Natural killer cell (primary cell): Measurements from ENCODE around the gene TFPI. TPM values are rescaled to one million over a fixed set of nuclear protein-coding genes. Genes with fewer than 3 reads are reported as not detected.

Experiments used
- ATAC-seq, 3 donors: fragments of 150-1000 bp in 2 of 3; fragments of 200-7000 bp in 1 of 3; cut with Tn5 transposase; 1 replicate in 1 of 3; 2 replicates in 2 of 3; pipeline ENCODE4 v1.10.0; 2021; ENCODE audit warnings: mild to moderate bottlenecking in 2 of 3, moderate library complexity in 2 of 3
- DNase-seq, 2 donors: peaks; one replicate each; pipeline versions ENCODE4 v3.0.0 to v3.0.0-alpha.2; 2013 to 2021; ENCODE audit warnings: mixed read lengths in 1 of 2
- H3K27ac ChIP-seq: one replicate; pipeline ENCODE4 v1.5.1; 2013; ENCODE audit warnings: mild to moderate bottlenecking, low read length
- H3K27me3 ChIP-seq: one replicate; pipeline ENCODE4 v1.6.1; 2013; ENCODE audit warnings: low read length; ENCODE audit not compliant: control insufficient read depth, insufficient read depth
- H3K36me3 ChIP-seq: one replicate; pipeline ENCODE4 v1.6.1; 2013; ENCODE audit warnings: low read length; ENCODE audit not compliant: control insufficient read depth, insufficient read depth
- H3K4me1 ChIP-seq: one replicate; pipeline ENCODE4 v1.6.1; 2013; ENCODE audit warnings: low read length; ENCODE audit not compliant: control insufficient read depth, insufficient read depth
- H3K4me3 ChIP-seq: one replicate; pipeline ENCODE4 v1.5.1; 2013; ENCODE audit warnings: low read length
- H3K9me3 ChIP-seq: one replicate; pipeline ENCODE4 v1.6.1; 2013; ENCODE audit warnings: low read length; ENCODE audit not compliant: control insufficient read depth, insufficient read depth
- H3K27ac Mint-ChIP-seq, 2 donors: one replicate each; pipeline ENCODE4 v1.8.0; 2022; ENCODE audit warnings: mild to moderate bottlenecking in 2 of 2, mixed read lengths in 2 of 2, moderate library complexity in 1 of 2
- H3K27me3 Mint-ChIP-seq, 2 donors: one replicate each; pipeline ENCODE4 v1.8.0; 2022; ENCODE audit warnings: low read depth in 2 of 2, mixed read lengths in 2 of 2
- H3K36me3 Mint-ChIP-seq: one replicate; pipeline ENCODE4 v1.8.0; 2022; ENCODE audit warnings: mixed read lengths
- H3K4me1 Mint-ChIP-seq, 2 donors: one replicate each; pipeline ENCODE4 v1.8.0; 2022; ENCODE audit warnings: mixed read lengths in 2 of 2
- H3K4me3 Mint-ChIP-seq: one replicate; pipeline ENCODE4 v1.8.0; 2022; ENCODE audit warnings: mild to moderate bottlenecking, moderate library complexity, mixed read lengths
- H3K9me3 Mint-ChIP-seq, 2 donors: one replicate each; pipeline ENCODE4 v1.8.0; 2022; ENCODE audit warnings: mixed read lengths in 2 of 2
- CTCF ChIP-seq: fragments of 200-600 bp; IDR thresholded peaks from one replicate; pipeline ENCODE4 v1.8.0; 2022; ENCODE audit warnings: antibody characterized with exemption
- WGBS: methylation state at CpG from one replicate; pipeline ENCODE4 v1.1.7; 2013; ENCODE audit warnings: missing lambda C conversion rate; ENCODE audit not compliant: insufficient coverage; 5-methylcytosine and 5-hydroxymethylcytosine counted together
- intact Hi-C: fragments of 100-400 bp; cut with micrococcal nuclease; formaldehyde crosslinking; loops from one replicate; pipeline ENCODE4 v1.14.2; 2022
- total RNA-seq, 4 donors: library from RNA; stranded (reverse); fragments of 120-200 nt in 1 of 4; gene quantifications; one replicate each; pipeline versions ENCODE4 v1.2.3 to v1.2.4, GENCODE V29; 2013 to 2022

The TFPI gene
- total RNA-seq, 3 donors from 2014 or later (not counting 1 experiment from before 2014, with no cell fraction given), result 0.10 to 1.2 (median 0.23) TPM

- Mint-ChIP-seq H3K36me3 (no peaks in the 10 kb centered on the region), H3K27ac (no peak overlapping the region)
- WGBS, result 84% methylated on average over 3 of the region's 6 CpGs
Observed at GRCh38 chr2:187445051-187445450, 109.2 kb downstream of the TFPI start.

GRCh38 chr2:187442778-187443177, 111.5 kb downstream of the TFPI start:
- intact Hi-C loops, result no loop called here
- no peak for TF ChIP-seq CTCF
- Mint-ChIP-seq H3K4me3 (no peak overlapping the region), H3K9me3 (no peaks in the 10 kb centered on the region), H3K36me3 (no peaks in the 10 kb centered on the region), H3K4me1 (no peaks in the 10 kb centered on the region), H3K27me3 (no peaks in the 10 kb centered on the region), H3K27ac (no peak overlapping the region)
- Histone ChIP-seq H3K4me1 (no peaks in the 10 kb centered on the region), H3K9me3 (no peaks in the 10 kb centered on the region), H3K36me3 (no peaks in the 10 kb centered on the region), H3K27ac (no peak overlapping the region), H3K27me3 (no peaks in the 10 kb centered on the region), H3K4me3 (no peak overlapping the region)
- ATAC-seq (no peak), DNase-seq (no peak)
- WGBS, result 92% methylated on average over 2 of the region's 2 CpGs

More at GRCh38 chr2:187445051-187445450, 109.2 kb downstream of the TFPI start:
- Histone ChIP-seq H3K36me3 (no peaks in the 10 kb centered on the region), H3K27me3 (no peaks in the 10 kb centered on the region), H3K9me3 (no peaks in the 10 kb centered on the region), H3K4me1 (no peaks in the 10 kb centered on the region), H3K27ac (no peak overlapping the region), H3K4me3 (no peak overlapping the region)
- DNase-seq, result no peak
- intact Hi-C loops, result loop anchor here (5.0 kb wide), 1 partner anchor 853 kb away; the partner anchor contains the start of gene ITGAV
- H3K4me1 Mint-ChIP-seq, result peaks cover 5 to 8% of the 10 kb centered on the region in 2 donors
- no peak overlapping the region for H3K4me3 Mint-ChIP-seq
- no peak for TF ChIP-seq CTCF
- no peak for ATAC-seq
- H3K27me3 Mint-ChIP-seq, result no peaks in the 10 kb centered on the region
- H3K9me3 Mint-ChIP-seq, result no peaks in the 10 kb centered on the region

- H3K36me3 ChIP-seq, result no peaks in the 10 kb centered on the region
- H3K27ac ChIP-seq, result no peak overlapping the region
- no peak for TF ChIP-seq CTCF
- H3K4me1 Mint-ChIP-seq, result no peaks in the 10 kb centered on the region
- WGBS, result no CpG with 5 or more reads among the region's 1 CpG
- no peak overlapping the region for H3K4me3 ChIP-seq
- H3K27me3 Mint-ChIP-seq, result no peaks in the 10 kb centered on the region
- no peak overlapping the region for H3K4me3 Mint-ChIP-seq
- no peaks in the 10 kb centered on the region for H3K27me3 ChIP-seq
- no peaks in the 10 kb centered on the region for H3K4me1 ChIP-seq
- no peak overlapping the region for H3K27ac Mint-ChIP-seq
- no peaks in the 10 kb centered on the region for H3K9me3 ChIP-seq
- no peaks in the 10 kb centered on the region for H3K36me3 Mint-ChIP-seq
- no peak for ATAC-seq
- H3K9me3 Mint-ChIP-seq, result no peaks in the 10 kb centered on the region
- intact Hi-C loops, result no loop called here
- DNase-seq, result no peak
Observed at GRCh38 chr2:187442378-187442777, 111.9 kb downstream of the TFPI start.

- Mint-ChIP-seq H3K27me3 (no peaks in the 10 kb centered on the region), H3K27ac (no peak overlapping the region), H3K4me1 (no peaks in the 10 kb centered on the region), H3K9me3 (peaks cover 0 to 2% of the 10 kb centered on the region in 2 donors), H3K36me3 (no peaks in the 10 kb centered on the region), H3K4me3 (no peak overlapping the region)
- Histone ChIP-seq H3K4me3 (no peak overlapping the region), H3K27ac (no peak overlapping the region), H3K9me3 (no peaks in the 10 kb centered on the region), H3K27me3 (no peaks in the 10 kb centered on the region), H3K36me3 (no peaks in the 10 kb centered on the region), H3K4me1 (no peaks in the 10 kb centered on the region)
- 88% methylated on average over 2 of the region's 3 CpGs for WGBS
- no peak for DNase-seq
- intact Hi-C loops, result no loop called here
- TF ChIP-seq CTCF, result no peak
- no peak for ATAC-seq
Observed at GRCh38 chr2:187440101-187440675, 114.0 kb downstream of the TFPI start.
